8988T (cell line): ENCODE data around the gene ECSCR.

ENCODE experiments used
- DNase-seq: peaks from one replicate; pipeline ENCODE4 v3.0.0; 2011

The ECSCR gene

GRCh38 chr5:139473565-139473964 lies 11.0 kb upstream of the ECSCR start:
- DNase-seq: no peak

- no peak for DNase-seq
Observed at GRCh38 chr5:139473105-139473504, 10.6 kb upstream of the ECSCR start.

- no peak for DNase-seq
Observed at GRCh38 chr5:139472386-139473030, 10.0 kb upstream of the ECSCR start.

GRCh38 chr5:139470821-139471300 lies 8.3 kb upstream of the ECSCR start, which contains the start of gene SMIM33:
Gene SMIM33 (plus strand): TSS chr5:139471004. CDS start chr5:139471122, 118 bp downstream.
- DNase-seq: no peak

GRCh38 chr5:139468421-139468931 lies 5.9 kb upstream of the ECSCR start:
- DNase-seq: no peak

GRCh38 chr5:139461698-139462097 lies 845 bp downstream of the ECSCR start:
- no peak for DNase-seq

- DNase-seq: no peak
Observed at GRCh38 chr5:139461176-139461575, 1.4 kb downstream of the ECSCR start.

- no peak for DNase-seq
Observed at GRCh38 chr5:139460455-139460854, 2.1 kb downstream of the ECSCR start.

GRCh38 chr5:139459451-139459934 lies 3.0 kb downstream of the ECSCR start:
- no peak for DNase-seq

GRCh38 chr5:139458580-139459407 lies 3.7 kb downstream of the ECSCR start:
- DNase-seq: no peak

- DNase-seq: no peak
Observed at GRCh38 chr5:139457653-139458306, 4.8 kb downstream of the ECSCR start.

- no peak for DNase-seq
Observed at GRCh38 chr5:139457241-139457640, 5.3 kb downstream of the ECSCR start.

GRCh38 chr5:139456776-139457175 lies 5.8 kb downstream of the ECSCR start:
- no peak for DNase-seq

- DNase-seq: no peak
Observed at GRCh38 chr5:139454568-139455290, 7.8 kb downstream of the ECSCR start.

- no peak for DNase-seq
Observed at GRCh38 chr5:139453683-139454567, 8.6 kb downstream of the ECSCR start.

- no peak for DNase-seq
Observed at GRCh38 chr5:139451878-139452660, 10.5 kb downstream of the ECSCR start.

GRCh38 chr5:139451176-139451575 lies 11.4 kb downstream of the ECSCR start:
- no peak for DNase-seq

- no peak for DNase-seq
Observed at GRCh38 chr5:139446956-139447779, 15.4 kb downstream of the ECSCR start.

- DNase-seq: no peak
Observed at GRCh38 chr5:139445325-139446170, 17.0 kb downstream of the ECSCR start.
